Gastrocnemius medialis (tissue), 4 donors: ENCODE measurements around the gene ABI3BP.

ENCODE experiments used
- CTCF ChIP-seq, 5 experiments: fragments of 450-650 bp in 3 of 5; fragments of 200-600 bp in 2 of 5; sonication (generic) in 2 of 5; IDR thresholded peaks in 4 of 5; conservative IDR thresholded peaks in 1 of 5; 1 replicate in 4 of 5; 2 replicates in 1 of 5; pipeline ENCODE4 v1.5.1; 2016 to 2019; ENCODE audit warnings: antibody characterized with exemption in 5 of 5, mild to moderate bottlenecking in 3 of 5, moderate library complexity in 3 of 5
- POLR2A ChIP-seq, 2 donors: fragments of 450-650 bp; IDR thresholded peaks; one replicate each; pipeline ENCODE4 v1.6.1; 2017; ENCODE audit warnings: antibody characterized with exemption in 2 of 2, mild to moderate bottlenecking in 2 of 2, moderate library complexity in 2 of 2

- TF ChIP-seq CTCF (IDR thresholded peaks at IDR 0.05 in 4 of 5, conservative IDR thresholded peaks at IDR 0.05 in 1 of 5): peak in 2 of 5 experiments; percentile 5 to 9
- TF ChIP-seq POLR2A (IDR thresholded peaks at IDR 0.05): no peak
These were observed 282.8 kb downstream of the ABI3BP start for GRCh38 chr3:100710261-100710968.
